Medulla oblongata (tissue), 1 donor: ENCODE data around the gene ZMYND19.
"Not testable (repeated sequence)": the region's sequence is repeated elsewhere in the genome, so short reads cannot be mapped to it uniquely, and the experiment has no call there.

Source experiments
- DNase-seq: peaks from one replicate; pipeline ENCODE4 v3.0.0-alpha.2; 2015; ENCODE audit errors: extremely low spot score

The ZMYND19 gene

GRCh38 chr9:137590469-137591383 lies at the start of gene ZMYND19:
Gene ZMYND19 (minus strand): TSS chr9:137590512. CDS start chr9:137590263, 249 bp downstream.
- peak; percentile 90 for DNase-seq

GRCh38 chr9:137639303-137640051 lies 49.2 kb upstream of the ZMYND19 start:
- DNase-seq = no peak

GRCh38 chr9:137638680-137639079 lies 48.4 kb upstream of the ZMYND19 start:
- DNase-seq = no peak

- no peak for DNase-seq
Observed at GRCh38 chr9:137634016-137634415, 43.7 kb upstream of the ZMYND19 start.

- no peak for DNase-seq
Observed at GRCh38 chr9:137632230-137633161, 42.2 kb upstream of the ZMYND19 start.

GRCh38 chr9:137631345-137632229 lies 41.3 kb upstream of the ZMYND19 start:
- no peak for DNase-seq

- DNase-seq = no peak
Observed at GRCh38 chr9:137630679-137631078, 40.4 kb upstream of the ZMYND19 start.

GRCh38 chr9:137630126-137630525 lies 39.8 kb upstream of the ZMYND19 start:
- no peak for DNase-seq

GRCh38 chr9:137627406-137627805 lies 37.1 kb upstream of the ZMYND19 start:
- DNase-seq = not testable (repeated sequence)

GRCh38 chr9:137626464-137626863 lies 36.2 kb upstream of the ZMYND19 start:
- DNase-seq = no peak

- not testable (repeated sequence) for DNase-seq
Observed at GRCh38 chr9:137622211-137622610, 31.9 kb upstream of the ZMYND19 start.

- DNase-seq = no peak
Observed at GRCh38 chr9:137621131-137621757, 30.9 kb upstream of the ZMYND19 start.

GRCh38 chr9:137620581-137620980 lies 30.3 kb upstream of the ZMYND19 start:
- no peak for DNase-seq

- no peak for DNase-seq
Observed at GRCh38 chr9:137620048-137620405, 29.7 kb upstream of the ZMYND19 start.

- DNase-seq = peak; percentile 28
Observed at GRCh38 chr9:137619240-137620047, 29.1 kb upstream of the ZMYND19 start.

- peak; percentile 90 for DNase-seq
Observed at GRCh38 chr9:137618105-137619067, 28.1 kb upstream of the ZMYND19 start, which contains the start of gene EHMT1. Gene EHMT1 (plus strand): TSS chr9:137619005. CDS start chr9:137619029, 24 bp downstream.

- no peak for DNase-seq
Observed at GRCh38 chr9:137615387-137615871, 25.1 kb upstream of the ZMYND19 start.
